Measurements from ENCODE around the gene GRIK4. TPM values are rescaled to one million over a fixed set of nuclear protein-coding genes. Genes with fewer than 3 reads are reported as not detected.

The GRIK4 gene
- total and polyA plus RNA-seq, 2 donors (not counting 3 experiments of a cell fraction or from before 2014, with no cell fraction given) = 0.81 to 1.6 TPM

- no peak for DNase-seq (ENCODE audit: low read depth, low spot score)
- Histone ChIP-seq H2AFZ (ENCODE audit: low read depth, low read length) (no peak overlapping the region), H3K4me1 (ENCODE audit: control insufficient read depth, extremely low read depth, insufficient read depth, low read length) (peaks cover 8% of the 10 kb centered on the region), H3K4me3 (replicated peaks in 1 of 3; ENCODE audit: insufficient read depth in 1 of 3, low read depth in 1 of 3, low read length in 3 of 3) (no peak overlapping the region), H3K27ac (ENCODE audit: insufficient read depth, low read depth, low read length) (no peak overlapping the region), H3K4me2 (ENCODE audit: insufficient read depth, low read length) (no peak overlapping the region), H3K36me3 (ENCODE audit: control insufficient read depth in 2 of 2, extremely low read depth in 1 of 2, insufficient read depth in 2 of 2, low read length in 2 of 2) (no peaks in the 10 kb centered on the region), H3K79me2 (ENCODE audit: control insufficient read depth, insufficient read depth, low read length) (no peaks in the 10 kb centered on the region), H3K9ac (replicated peaks; ENCODE audit: extremely low read depth, insufficient read depth, low read length) (no peak overlapping the region), H3K9me3 (replicated peaks; ENCODE audit: control insufficient read depth, insufficient read depth, low read length) (no peaks in the 10 kb centered on the region), H3K27me3 (ENCODE audit: control insufficient read depth in 2 of 2, insufficient read depth in 2 of 2, low read length in 2 of 2) (no peaks in the 10 kb centered on the region), H4K20me1 (replicated peaks; ENCODE audit: control insufficient read depth, extremely low read depth, insufficient read depth, low read length) (no peaks in the 10 kb centered on the region), H3K9me1 (replicated peaks; ENCODE audit: control insufficient read depth, extremely low read depth, insufficient read depth, low read length) (no peaks in the 10 kb centered on the region)
- BruUV-seq (replicated peaks) = no TSS peak
- intact Hi-C loops (cut with micrococcal nuclease) = loop anchor here (5.0 kb wide), 1 partner anchor 69 kb away; no protein-coding TSS in a partner anchor
- FAIRE-seq = no peak
- POLR2A ChIA-PET = no interaction called here
- CTCF ChIA-PET = interaction anchor here (1.3 to 3.6 kb wide), 2 partner anchors 72 to 90 kb away, joined by 4 to 23 read pairs; no protein-coding TSS in a partner anchor
- TF ChIP-seq POLR2A (IDR thresholded peaks at IDR 0.05; ENCODE audit: low read depth, low read length) (no peak), EZH2 (IDR thresholded peaks at IDR 0.05; ENCODE audit: borderline replicate concordance, low read depth, low read length, severe bottlenecking) (no peak), JUN (IDR thresholded peaks at IDR 0.05; ENCODE audit: borderline replicate concordance, insufficient read depth, insufficient read length, low read depth) (no peak), MAX (IDR thresholded peaks at IDR 0.05; ENCODE audit: insufficient read depth, insufficient read length) (no peak)
- dilution Hi-C loops (cut with MboI; ENCODE audit: extremely low pct_ligation_motif_present, low sequenced_read_pairs) = no loop called here
These were observed 201.3 kb downstream of the GRIK4 start for GRCh38 chr11:120712881-120713280.

GRCh38 chr11:120713296-120713695, 201.7 kb downstream of the GRIK4 start:
- intact Hi-C loops (cut with micrococcal nuclease) = loop anchor here (5.0 kb wide), 1 partner anchor 69 kb away; no protein-coding TSS in a partner anchor
- Histone ChIP-seq H4K20me1 (replicated peaks; ENCODE audit: control insufficient read depth, extremely low read depth, insufficient read depth, low read length) (no peaks in the 10 kb centered on the region), H3K4me1 (ENCODE audit: control insufficient read depth, extremely low read depth, insufficient read depth, low read length) (peaks cover 8% of the 10 kb centered on the region), H2AFZ (ENCODE audit: low read depth, low read length) (no peak overlapping the region), H3K36me3 (ENCODE audit: control insufficient read depth in 2 of 2, extremely low read depth in 1 of 2, insufficient read depth in 2 of 2, low read length in 2 of 2) (no peaks in the 10 kb centered on the region), H3K4me3 (replicated peaks in 1 of 3; ENCODE audit: insufficient read depth in 1 of 3, low read depth in 1 of 3, low read length in 3 of 3) (no peak overlapping the region), H3K9ac (replicated peaks; ENCODE audit: extremely low read depth, insufficient read depth, low read length) (no peak overlapping the region), H3K79me2 (ENCODE audit: control insufficient read depth, insufficient read depth, low read length) (no peaks in the 10 kb centered on the region), H3K27ac (ENCODE audit: insufficient read depth, low read depth, low read length) (no peak overlapping the region), H3K9me3 (replicated peaks; ENCODE audit: control insufficient read depth, insufficient read depth, low read length) (no peaks in the 10 kb centered on the region), H3K27me3 (ENCODE audit: control insufficient read depth in 2 of 2, insufficient read depth in 2 of 2, low read length in 2 of 2) (no peaks in the 10 kb centered on the region), H3K4me2 (ENCODE audit: insufficient read depth, low read length) (no peak overlapping the region), H3K9me1 (replicated peaks; ENCODE audit: control insufficient read depth, extremely low read depth, insufficient read depth, low read length) (no peaks in the 10 kb centered on the region)
- DNase-seq (ENCODE audit: low read depth, low spot score) (no peak), FAIRE-seq (no peak)
- ChIA-PET CTCF (interaction anchor here (1.1 to 3.6 kb wide), 3 partner anchors 29 to 89 kb away, joined by 4 to 23 read pairs (median 6); no protein-coding TSS in a partner anchor), POLR2A (no interaction called here)
- dilution Hi-C loops (cut with MboI; ENCODE audit: extremely low pct_ligation_motif_present, low sequenced_read_pairs) = no loop called here
- BruUV-seq (replicated peaks) = no TSS peak
- TF ChIP-seq GATA2 (IDR thresholded peaks at IDR 0.05; ENCODE audit: insufficient read depth, insufficient read length, low read depth, low read length) (no peak), MAX (IDR thresholded peaks at IDR 0.05; ENCODE audit: insufficient read depth, insufficient read length) (no peak), JUN (IDR thresholded peaks at IDR 0.05; ENCODE audit: borderline replicate concordance, insufficient read depth, insufficient read length, low read depth) (no peak), POLR2AphosphoS5 (IDR thresholded peaks at IDR 0.05; ENCODE audit: insufficient read depth, low read depth, low read length) (no peak), EZH2 (IDR thresholded peaks at IDR 0.05; ENCODE audit: borderline replicate concordance, low read depth, low read length, severe bottlenecking) (no peak), FOS (IDR thresholded peaks at IDR 0.05; ENCODE audit: borderline replicate concordance, insufficient read depth, low read length) (no peak), POLR2A (IDR thresholded peaks at IDR 0.05; ENCODE audit: low read depth, low read length) (no peak), CTCF (IDR thresholded peaks at IDR 0.05; ENCODE audit: extremely low read depth in 1 of 2, insufficient read depth in 1 of 2, low read depth in 1 of 2, low read length in 2 of 2) (no peak), MYC (IDR thresholded peaks at IDR 0.05; ENCODE audit: low read depth, low read length) (no peak)
